HG02642 (cell line): Measurements from ENCODE around the gene CS.
"Not testable (repeated sequence)": the region's sequence is repeated elsewhere in the genome, so short reads cannot be mapped to it uniquely, and the experiment has no call there.

Experiments used
- ATAC-seq: cut with Tn5 transposase; IDR thresholded peaks from one replicate; pipeline ENCODE4 v1.9.1; 2021; ENCODE audit warnings: mild to moderate bottlenecking; ENCODE audit not compliant: unreplicated experiment, poor library complexity

Gene CS

GRCh38 chr12:56282579-56282978, 17.6 kb downstream of the CS start:
- no peak for ATAC-seq

- no peak for ATAC-seq
Observed at GRCh38 chr12:56282030-56282429, 18.1 kb downstream of the CS start.

DNA sequence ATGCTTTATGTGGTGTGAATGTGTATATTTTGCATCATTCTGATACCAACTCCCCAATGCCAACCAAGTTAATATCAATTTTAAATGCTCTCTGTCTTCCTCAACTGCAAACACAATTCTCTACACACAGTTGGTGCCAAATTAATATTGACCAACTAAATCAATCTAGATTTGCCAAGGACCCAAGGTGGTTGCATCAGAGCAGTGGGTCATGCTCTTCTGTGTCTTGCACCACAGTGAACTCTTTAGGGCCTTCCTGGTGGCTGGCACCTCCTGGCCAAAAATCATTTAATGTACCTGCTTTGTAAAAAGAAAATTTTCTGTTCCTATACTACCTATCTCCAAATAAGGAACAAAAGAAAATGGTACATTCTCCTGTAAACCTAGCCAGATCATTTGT, 19.3 kb downstream of the CS start:
- no peak for ATAC-seq

- no peak for ATAC-seq
Observed at GRCh38 chr12:56278905-56279304, 21.2 kb downstream of the CS start.

GRCh38 chr12:56274299-56274698, 25.8 kb downstream of the CS start:
- no peak for ATAC-seq

DNA sequence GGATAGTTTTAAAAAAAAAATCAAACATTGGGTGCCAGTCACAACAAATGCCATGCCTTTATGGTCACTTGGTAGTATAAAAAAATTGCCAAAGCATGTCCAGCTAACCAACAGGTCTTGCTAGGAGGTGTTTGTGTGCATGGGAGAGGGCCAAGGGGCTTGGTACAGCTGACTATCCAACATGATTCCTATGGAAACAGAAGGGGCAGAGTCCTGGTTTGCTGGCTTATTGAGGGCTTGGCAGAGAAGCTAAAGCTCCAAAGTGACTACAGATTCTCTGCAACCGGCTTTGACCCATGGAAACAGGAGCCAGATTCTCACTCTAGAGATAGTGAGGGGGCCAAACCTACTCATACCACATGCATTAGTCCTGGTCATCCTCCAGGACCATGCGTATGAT, 27.7 kb downstream of the CS start:
- not testable (repeated sequence) for ATAC-seq

- no peak for ATAC-seq
Observed at GRCh38 chr12:56271031-56271430, 29.1 kb downstream of the CS start.

DNA sequence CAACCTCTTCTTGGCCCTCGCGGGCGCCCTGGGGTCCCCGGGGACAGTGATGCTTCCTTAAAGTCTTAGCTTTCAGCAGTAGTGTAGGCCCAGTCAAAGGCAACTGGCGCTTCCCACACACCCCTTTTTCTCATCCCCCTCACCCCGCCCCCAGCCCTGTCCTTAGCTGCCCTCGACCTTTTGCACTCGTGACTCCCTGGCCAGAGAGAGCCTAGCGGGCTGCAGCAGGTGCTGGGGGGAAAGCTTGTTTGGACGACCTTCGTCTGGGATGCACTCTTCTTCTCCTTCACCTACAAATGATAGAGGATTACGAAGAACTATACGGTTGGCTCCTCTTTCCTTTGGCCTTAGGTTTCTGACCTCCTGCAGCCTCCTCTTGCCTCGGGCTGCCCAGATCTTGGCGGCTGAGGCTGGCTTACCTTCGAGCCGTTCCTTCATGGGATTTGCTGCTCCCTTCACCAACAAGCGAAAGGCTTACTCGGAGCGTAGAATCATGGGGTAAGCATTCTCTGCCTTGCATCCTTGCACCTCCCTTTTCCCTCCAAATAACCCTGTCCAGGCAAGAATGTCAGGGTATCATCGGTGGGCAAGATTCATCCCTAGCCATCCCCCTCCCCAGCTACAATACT, 32.6 kb downstream of the CS start:
- no peak for ATAC-seq

- peak; percentile 91 for ATAC-seq
Observed at GRCh38 chr12:56266693-56267442, 33.3 kb downstream of the CS start, which contains the start of gene COQ10A. COQ10A (plus strand) TSS chr12:56266942; CDS start chr12:56267119, 177 bp downstream.

GRCh38 chr12:56266068-56266692, 34.0 kb downstream of the CS start:
- not testable (repeated sequence) for ATAC-seq

- not testable (repeated sequence) for ATAC-seq
Observed at GRCh38 chr12:56262955-56263354, 37.2 kb downstream of the CS start.

- ATAC-seq: no peak
Observed at GRCh38 chr12:56261503-56262232, 38.5 kb downstream of the CS start.

GRCh38 chr12:56260921-56261320, 39.2 kb downstream of the CS start:
- ATAC-seq: no peak

- no peak for ATAC-seq
Observed at GRCh38 chr12:56260380-56260779, 39.8 kb downstream of the CS start.

DNA sequence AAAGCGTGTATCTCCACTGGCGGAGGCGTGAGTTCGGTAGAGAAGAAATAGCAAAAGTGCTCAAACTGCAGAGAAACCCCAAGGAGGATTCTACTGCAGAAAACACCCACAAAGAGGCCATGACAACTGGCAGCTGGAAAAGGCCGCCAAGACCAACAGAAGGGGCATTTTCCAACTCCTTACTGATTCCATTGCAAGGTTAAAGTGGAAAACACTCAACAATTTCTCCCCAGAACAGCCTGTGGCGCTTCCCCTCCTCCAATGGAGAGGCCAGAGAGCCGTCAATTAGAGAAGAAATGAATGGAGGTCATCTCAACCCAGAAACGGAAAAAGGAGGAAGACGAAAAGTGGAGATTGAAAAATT, 41.3 kb downstream of the CS start:
- ATAC-seq: no peak

GRCh38 chr12:56258068-56258819, 41.9 kb downstream of the CS start, which contains the start of gene ANKRD52:
ANKRD52 (minus strand) TSS chr12:56258384; CDS start chr12:56258269, 115 bp downstream.
- ATAC-seq: peak; percentile 94

- peak; percentile 2 for ATAC-seq
Observed at GRCh38 chr12:56257491-56258067, 42.6 kb downstream of the CS start.

GRCh38 chr12:56257071-56257470, 43.1 kb downstream of the CS start:
- ATAC-seq: no peak

DNA sequence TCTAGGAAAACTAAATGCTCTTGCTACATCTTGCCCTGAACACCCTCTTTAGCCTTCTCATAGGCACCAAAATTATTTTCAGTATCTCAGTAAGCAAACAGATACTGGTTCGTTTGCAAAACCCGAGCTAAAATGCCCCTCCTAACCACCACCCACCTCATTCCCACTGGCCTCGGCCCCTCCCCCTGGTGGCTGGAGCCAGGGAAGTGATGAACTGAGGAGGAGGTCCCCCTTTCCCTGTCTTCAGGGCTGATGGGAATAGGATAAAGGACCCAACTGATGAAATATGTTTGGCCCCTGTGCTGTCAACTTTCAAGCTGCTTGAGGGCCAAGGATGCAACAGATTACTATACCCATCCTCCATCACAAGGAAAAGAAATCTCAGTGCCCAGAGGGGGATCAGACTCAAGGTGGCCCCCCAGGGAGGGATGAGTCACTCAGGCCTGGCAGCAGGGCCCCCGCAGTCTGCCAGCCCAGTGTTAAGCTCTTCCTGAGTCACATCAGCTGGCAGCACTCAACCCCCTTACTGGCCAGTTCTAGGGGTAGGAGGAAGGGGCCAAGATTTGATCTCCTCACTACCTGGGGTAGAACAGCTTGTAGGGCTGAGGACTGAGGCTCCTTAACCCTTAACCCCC, 43.7 kb downstream of the CS start:
- no peak for ATAC-seq
